Caco-2 (cell line): ENCODE data around the gene ANKRD34B. TPM values are rescaled to one million over a fixed set of nuclear protein-coding genes. Genes with fewer than 3 reads are reported as not detected.

ENCODE experiments used
- BruUV-seq: library from RNA; stranded (reverse); fragments of 400-500 nt; replicated peaks from 2 replicates; lab custom pipeline; 2021; lab: Mats Ljungman, UMichigan
- CTCF ChIA-PET: fragments of 300-600 bp; sonication (Branson Sonifier 250); formaldehyde crosslinking; loops from one replicate; lab custom pipeline; 2022; ENCODE audit warnings: antibody characterized with exemption; lab: Charles Lee
- POLR2A ChIA-PET: fragments of 300-600 bp; sonication (Branson Sonifier 250); formaldehyde crosslinking; loops from one replicate; lab custom pipeline; 2022; ENCODE audit warnings: antibody characterized with exemption; lab: Charles Lee
- DNase-seq, 2 experiments: peaks; one replicate each; pipeline versions ENCODE4 v3.0.0 to v3.0.0-alpha.2; 2020 to 2022
- H3K27me3 ChIP-seq: replicated peaks from 2 replicates; pipeline ENCODE4 v1.6.0; 2011; ENCODE audit warnings: low read length; ENCODE audit not compliant: control insufficient read depth, insufficient read depth
- H3K36me3 ChIP-seq: 2 replicates; pipeline ENCODE4 v1.5.1; 2011; ENCODE audit warnings: low read length; ENCODE audit not compliant: control insufficient read depth, insufficient read depth
- H3K4me1 ChIP-seq: fragments of 250-450 bp; sonication (Bioruptor Pico); 2 replicates; pipeline ENCODE4 v1.5.1; 2020; ENCODE audit warnings: mild to moderate bottlenecking
- H3K4me3 ChIP-seq: 2 replicates; pipeline ENCODE4 v1.5.1; 2011; ENCODE audit warnings: low read depth, mild to moderate bottlenecking, control low read depth, low read length
- H3K9me3 ChIP-seq: fragments of 250-450 bp; sonication (Bioruptor Pico); 2 replicates; pipeline ENCODE4 v1.5.1; 2020; ENCODE audit warnings: mild to moderate bottlenecking, moderate library complexity
- H3K27ac Mint-ChIP-seq: one replicate; pipeline ENCODE4 v1.8.0; 2022; ENCODE audit warnings: mixed read lengths; ENCODE audit not compliant: unreplicated experiment
- H3K27me3 Mint-ChIP-seq: one replicate; pipeline ENCODE4 v1.8.0; 2022; ENCODE audit warnings: mixed read lengths; ENCODE audit not compliant: insufficient read depth, unreplicated experiment
- H3K36me3 Mint-ChIP-seq: one replicate; pipeline ENCODE4 v1.8.0; 2022; ENCODE audit warnings: mild to moderate bottlenecking, mixed read lengths; ENCODE audit not compliant: insufficient read depth, unreplicated experiment
- H3K4me1 Mint-ChIP-seq: one replicate; pipeline ENCODE4 v1.8.0; 2022; ENCODE audit warnings: low read depth, mixed read lengths; ENCODE audit not compliant: unreplicated experiment
- H3K4me3 Mint-ChIP-seq: one replicate; pipeline ENCODE4 v1.8.0; 2022; ENCODE audit warnings: mild to moderate bottlenecking, moderate library complexity, mixed read lengths; ENCODE audit not compliant: unreplicated experiment
- H3K9me3 Mint-ChIP-seq: one replicate; pipeline ENCODE4 v1.8.0; 2022; ENCODE audit warnings: mixed read lengths; ENCODE audit not compliant: unreplicated experiment
- intact Hi-C: fragments of 100-400 bp; cut with micrococcal nuclease; formaldehyde crosslinking; loops from one replicate; pipeline ENCODE4 v1.10.0; 2022; ENCODE audit not compliant: unreplicated experiment
- total RNA-seq: library from RNA; stranded (reverse); gene quantifications from 2 replicates; pipeline ENCODE4 v1.2.3, GENCODE V29; 2022
- TF ChIP-seq, protein P1 (sequence below), 2 experiments: fragments of 200-600 bp in 1 of 2; IDR thresholded peaks; 1 replicate in 1 of 2; 2 replicates in 1 of 2; pipeline versions ENCODE4 v1.5.1 to v1.8.0; 2011 to 2022; ENCODE audit warnings: antibody characterized with exemption in 1 of 2, control low read depth in 1 of 2, inconsistent platforms in 1 of 2, low read depth in 1 of 2, low read length in 1 of 2, mild to moderate bottlenecking in 1 of 2, moderate library complexity in 1 of 2; ENCODE audit not compliant: insufficient read depth in 1 of 2, severe bottlenecking in 1 of 2, unreplicated experiment in 1 of 2

The ANKRD34B gene
- total RNA-seq, 1 experiment from 2014 or later: 0.07 TPM

DNA sequence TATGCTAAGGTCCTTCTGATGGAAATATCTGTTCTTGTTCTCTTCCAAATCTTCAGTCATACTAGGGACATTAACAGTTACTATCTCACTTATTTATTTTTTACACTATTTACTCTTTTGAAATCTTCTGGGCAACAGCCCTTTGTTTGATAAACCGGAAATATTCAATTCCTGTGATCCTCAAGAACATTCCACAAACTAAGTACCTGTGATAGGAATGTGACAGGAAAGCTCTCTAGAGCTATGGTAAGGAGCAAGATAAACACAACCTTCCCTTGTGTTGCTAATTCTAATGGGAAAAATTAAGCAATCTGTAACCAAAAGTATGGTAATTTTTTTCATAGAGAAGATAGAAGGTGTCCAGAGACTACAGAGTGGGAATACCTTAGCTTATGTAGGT is 22.0 kb upstream of the ANKRD34B start:
- no peak for DNase-seq
- Histone ChIP-seq H3K4me1 (no peaks in the 10 kb centered on the region), H3K9me3 (no peaks in the 10 kb centered on the region), H3K4me3 (no peak overlapping the region), H3K36me3 (no peaks in the 10 kb centered on the region), H3K27me3 (no peaks in the 10 kb centered on the region)
- POLR2A ChIA-PET: interaction anchor here (0.6 kb wide), 1 partner anchor 44 kb away, joined by 3 read pairs; no protein-coding TSS in a partner anchor
- H3K27me3 Mint-ChIP-seq: peaks cover 3% of the 10 kb centered on the region
- H3K4me3 Mint-ChIP-seq: no peak overlapping the region
- TF ChIP-seq, protein P1, sequence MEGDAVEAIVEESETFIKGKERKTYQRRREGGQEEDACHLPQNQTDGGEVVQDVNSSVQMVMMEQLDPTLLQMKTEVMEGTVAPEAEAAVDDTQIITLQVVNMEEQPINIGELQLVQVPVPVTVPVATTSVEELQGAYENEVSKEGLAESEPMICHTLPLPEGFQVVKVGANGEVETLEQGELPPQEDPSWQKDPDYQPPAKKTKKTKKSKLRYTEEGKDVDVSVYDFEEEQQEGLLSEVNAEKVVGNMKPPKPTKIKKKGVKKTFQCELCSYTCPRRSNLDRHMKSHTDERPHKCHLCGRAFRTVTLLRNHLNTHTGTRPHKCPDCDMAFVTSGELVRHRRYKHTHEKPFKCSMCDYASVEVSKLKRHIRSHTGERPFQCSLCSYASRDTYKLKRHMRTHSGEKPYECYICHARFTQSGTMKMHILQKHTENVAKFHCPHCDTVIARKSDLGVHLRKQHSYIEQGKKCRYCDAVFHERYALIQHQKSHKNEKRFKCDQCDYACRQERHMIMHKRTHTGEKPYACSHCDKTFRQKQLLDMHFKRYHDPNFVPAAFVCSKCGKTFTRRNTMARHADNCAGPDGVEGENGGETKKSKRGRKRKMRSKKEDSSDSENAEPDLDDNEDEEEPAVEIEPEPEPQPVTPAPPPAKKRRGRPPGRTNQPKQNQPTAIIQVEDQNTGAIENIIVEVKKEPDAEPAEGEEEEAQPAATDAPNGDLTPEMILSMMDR (IDR thresholded peaks at IDR 0.05; ENCODE audit: insufficient read depth in 1 of 2, low read depth in 1 of 2, low read length in 1 of 2, severe bottlenecking in 1 of 2, unreplicated experiment in 1 of 2): no peak
- intact Hi-C loops: loop anchor here (10.0 kb wide), 1 partner anchor 107 kb away; the partner anchor contains the start of gene FAM151B
- no peaks in the 10 kb centered on the region for H3K36me3 Mint-ChIP-seq
- peaks cover 11% of the 10 kb centered on the region for H3K4me1 Mint-ChIP-seq
- H3K9me3 Mint-ChIP-seq: no peaks in the 10 kb centered on the region
- no TSS peak for BruUV-seq
- CTCF ChIA-PET: no interaction called here
- H3K27ac Mint-ChIP-seq: no peak overlapping the region

GRCh38 chr5:80591352-80591751 is 21.3 kb upstream of the ANKRD34B start:
- Histone ChIP-seq H3K36me3 (no peaks in the 10 kb centered on the region), H3K9me3 (no peaks in the 10 kb centered on the region), H3K4me1 (no peaks in the 10 kb centered on the region), H3K27me3 (no peaks in the 10 kb centered on the region), H3K4me3 (no peak overlapping the region)
- DNase-seq: no peak
- CTCF ChIA-PET: no interaction called here
- no peak overlapping the region for H3K27ac Mint-ChIP-seq
- TF ChIP-seq, protein P1 (IDR thresholded peaks at IDR 0.05; ENCODE audit: insufficient read depth in 1 of 2, low read depth in 1 of 2, low read length in 1 of 2, severe bottlenecking in 1 of 2, unreplicated experiment in 1 of 2): no peak
- no peaks in the 10 kb centered on the region for H3K9me3 Mint-ChIP-seq
- no peak overlapping the region for H3K4me3 Mint-ChIP-seq
- POLR2A ChIA-PET: no interaction called here
- intact Hi-C loops: loop anchor here (10.0 kb wide), 1 partner anchor 107 kb away; the partner anchor contains the start of gene FAM151B
- peaks cover 11% of the 10 kb centered on the region for H3K4me1 Mint-ChIP-seq
- BruUV-seq: no TSS peak
- no peaks in the 10 kb centered on the region for H3K36me3 Mint-ChIP-seq
- H3K27me3 Mint-ChIP-seq: no peaks in the 10 kb centered on the region

GRCh38 chr5:80590766-80591165 is 20.7 kb upstream of the ANKRD34B start:
- H3K4me1 ChIP-seq: no peaks in the 10 kb centered on the region
- Mint-ChIP-seq H3K4me1 (peaks cover 11% of the 10 kb centered on the region), H3K4me3 (no peak overlapping the region), H3K36me3 (no peaks in the 10 kb centered on the region), H3K27me3 (no peaks in the 10 kb centered on the region), H3K27ac (no peak overlapping the region), H3K9me3 (no peaks in the 10 kb centered on the region)
- no peaks in the 10 kb centered on the region for H3K36me3 ChIP-seq
- intact Hi-C loops: loop anchor here (10.0 kb wide), 1 partner anchor 106 kb away; the partner anchor contains the start of gene FAM151B
- CTCF ChIA-PET: no interaction called here
- H3K9me3 ChIP-seq: no peaks in the 10 kb centered on the region
- TF ChIP-seq, protein P1 (IDR thresholded peaks at IDR 0.05; ENCODE audit: insufficient read depth in 1 of 2, low read depth in 1 of 2, low read length in 1 of 2, severe bottlenecking in 1 of 2, unreplicated experiment in 1 of 2): no peak
- BruUV-seq: no TSS peak
- DNase-seq: no peak
- H3K4me3 ChIP-seq: no peak overlapping the region
- POLR2A ChIA-PET: no interaction called here
- H3K27me3 ChIP-seq: no peaks in the 10 kb centered on the region
